Spleen (tissue), 7 donors: Measurements from ENCODE around the gene NCL.

ENCODE experiments used
- POLR2A ChIP-seq, 3 donors: fragments of 450-650 bp; IDR thresholded peaks; one replicate each; pipeline ENCODE4 v1.5.1; 2017; ENCODE audit warnings: antibody characterized with exemption in 3 of 3, mild to moderate bottlenecking in 1 of 3
- TF ChIP-seq, protein P1 (sequence below), 11 experiments: fragments of 200-600 bp in 7 of 11; fragments of 450-650 bp in 4 of 11; sonication (generic) in 4 of 11; IDR thresholded peaks in 8 of 11; conservative IDR thresholded peaks in 3 of 11; 1 replicate in 7 of 11; 2 replicates in 4 of 11; pipeline versions ENCODE4 v1.4.0 to v1.8.0; 2016 to 2021; ENCODE audit warnings: antibody characterized with exemption in 11 of 11, inconsistent platforms in 4 of 11, mild to moderate bottlenecking in 1 of 11
- donor health status: DM: no; HTN: no; CAD: no; lungs with moderate emphysema.
- donor health status: DM: no; HTN: no; CAD: no.
- donor health status: DM: no; HTN: no; CAD: no.

DNA sequence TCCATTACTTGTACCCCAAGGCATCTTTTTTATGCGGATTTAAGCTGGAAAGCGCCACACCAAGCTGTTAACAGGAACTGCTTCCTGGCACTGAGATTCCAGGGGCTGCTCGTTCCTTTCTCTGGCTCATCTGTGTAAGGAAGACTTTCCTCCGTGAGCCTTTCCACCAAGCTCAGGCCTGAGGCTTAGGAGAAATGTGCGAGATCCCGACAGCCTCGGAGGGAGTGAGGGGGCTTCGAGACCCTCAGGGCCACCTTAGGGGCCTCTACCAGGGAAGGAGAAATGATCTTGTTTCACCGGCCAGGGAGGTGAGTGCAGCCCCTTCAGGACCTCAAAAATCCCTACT is 51.7 kb downstream of the NCL start:
- TF ChIP-seq, protein P1, sequence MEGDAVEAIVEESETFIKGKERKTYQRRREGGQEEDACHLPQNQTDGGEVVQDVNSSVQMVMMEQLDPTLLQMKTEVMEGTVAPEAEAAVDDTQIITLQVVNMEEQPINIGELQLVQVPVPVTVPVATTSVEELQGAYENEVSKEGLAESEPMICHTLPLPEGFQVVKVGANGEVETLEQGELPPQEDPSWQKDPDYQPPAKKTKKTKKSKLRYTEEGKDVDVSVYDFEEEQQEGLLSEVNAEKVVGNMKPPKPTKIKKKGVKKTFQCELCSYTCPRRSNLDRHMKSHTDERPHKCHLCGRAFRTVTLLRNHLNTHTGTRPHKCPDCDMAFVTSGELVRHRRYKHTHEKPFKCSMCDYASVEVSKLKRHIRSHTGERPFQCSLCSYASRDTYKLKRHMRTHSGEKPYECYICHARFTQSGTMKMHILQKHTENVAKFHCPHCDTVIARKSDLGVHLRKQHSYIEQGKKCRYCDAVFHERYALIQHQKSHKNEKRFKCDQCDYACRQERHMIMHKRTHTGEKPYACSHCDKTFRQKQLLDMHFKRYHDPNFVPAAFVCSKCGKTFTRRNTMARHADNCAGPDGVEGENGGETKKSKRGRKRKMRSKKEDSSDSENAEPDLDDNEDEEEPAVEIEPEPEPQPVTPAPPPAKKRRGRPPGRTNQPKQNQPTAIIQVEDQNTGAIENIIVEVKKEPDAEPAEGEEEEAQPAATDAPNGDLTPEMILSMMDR (IDR thresholded peaks at IDR 0.05 in 8 of 11, conservative IDR thresholded peaks at IDR 0.05 in 3 of 11) = peak in 2 of 11 experiments; percentile 13 to 38
- no peak for TF ChIP-seq POLR2A (IDR thresholded peaks at IDR 0.05)
